Parietal lobe (tissue), 1 donor: ENCODE measurements around the gene SLC5A6. TPM values are rescaled to one million over a fixed set of nuclear protein-coding genes. Genes with fewer than 3 reads are reported as not detected.

Experiments
- total RNA-seq: library from RNA; depleted of rRNA; stranded (reverse); fragments of >200 nt; gene quantifications from one replicate; pipeline ENCODE4 v1.2.3, GENCODE V29; 2014

SLC5A6 gene
- 28.8 TPM for total RNA-seq

GRCh38 chr2:27211943-27212625 is at the start of gene SLC5A6, which contains the start of gene ATRAID:
SLC5A6 (minus strand) TSS chr2:27212268; CDS start chr2:27207650, 4,618 bp downstream.
ATRAID (plus strand) TSS chr2:27212041; CDS start chr2:27212369, 328 bp downstream.

GRCh38 chr2:27217173-27218121 is 5.4 kb upstream of the SLC5A6 start, which contains the start of gene CAD:
CAD (plus strand) TSS chr2:27217369; CDS start chr2:27217552, 183 bp downstream.

Other genes with a start within 250 kb of the SLC5A6 start
- gene MAPRE3, start 241.6 kb downstream of the SLC5A6 start, total RNA-seq = 35.7 TPM
- 15.7 TPM for gene TMEM214, start 179.3 kb downstream of the SLC5A6 start, total RNA-seq
- 16.3 TPM for gene AGBL5, start 160.6 kb downstream of the SLC5A6 start, total RNA-seq
- 192 TPM for gene OST4, start 140.6 kb downstream of the SLC5A6 start, total RNA-seq
- gene EMILIN1, start 133.7 kb downstream of the SLC5A6 start, total RNA-seq = 2.2 TPM
- 6.9 TPM for gene KHK, start 125.5 kb downstream of the SLC5A6 start, total RNA-seq
- 29.1 TPM for gene CGREF1, start 93.1 kb downstream of the SLC5A6 start, total RNA-seq
- 0.31 TPM for gene ABHD1, start 88.5 kb downstream of the SLC5A6 start, total RNA-seq
- 21.9 TPM for gene PREB, start 77.6 kb downstream of the SLC5A6 start, total RNA-seq
- not detected for gene PRR30, start 72.9 kb downstream of the SLC5A6 start, total RNA-seq
- gene TCF23, start 63.3 kb downstream of the SLC5A6 start, total RNA-seq = not detected
- 35.4 TPM for gene ATRAID, start 227 bp downstream of the SLC5A6 start, total RNA-seq
- 20.7 TPM for gene CAD, start 5.1 kb upstream of the SLC5A6 start, total RNA-seq
- gene SLC30A3, start 50.8 kb upstream of the SLC5A6 start, total RNA-seq = 0.31 TPM
- not detected for gene DNAJC5G, start 63.2 kb upstream of the SLC5A6 start, total RNA-seq
- not detected for gene TRIM54, start 70.2 kb upstream of the SLC5A6 start, total RNA-seq
- not detected for gene UCN, start 96.2 kb upstream of the SLC5A6 start, total RNA-seq
- 107 TPM for gene MPV17, start 110.8 kb upstream of the SLC5A6 start, total RNA-seq
- 56.7 TPM for gene GTF3C2, start 144.5 kb upstream of the SLC5A6 start, total RNA-seq
- gene EIF2B4, start 158.1 kb upstream of the SLC5A6 start, total RNA-seq = 20.7 TPM
- 57.0 TPM for gene SNX17, start 158.3 kb upstream of the SLC5A6 start, total RNA-seq
- gene ZNF513, start 168.5 kb upstream of the SLC5A6 start, total RNA-seq = 12.8 TPM
- 63.2 TPM for gene PPM1G, start 197.3 kb upstream of the SLC5A6 start, total RNA-seq
- gene NRBP1, start 216.4 kb upstream of the SLC5A6 start, total RNA-seq = 82.9 TPM
- not detected for gene KRTCAP3, start 230.1 kb upstream of the SLC5A6 start, total RNA-seq